ENCODE measurements around the gene RABGAP1.

RABGAP1 gene

GRCh38 chr9:123046406-123047195 is 105.8 kb downstream of the RABGAP1 start:
- DNase-seq (ENCODE audit: low read depth in 2 of 2) = no peak

DNA sequence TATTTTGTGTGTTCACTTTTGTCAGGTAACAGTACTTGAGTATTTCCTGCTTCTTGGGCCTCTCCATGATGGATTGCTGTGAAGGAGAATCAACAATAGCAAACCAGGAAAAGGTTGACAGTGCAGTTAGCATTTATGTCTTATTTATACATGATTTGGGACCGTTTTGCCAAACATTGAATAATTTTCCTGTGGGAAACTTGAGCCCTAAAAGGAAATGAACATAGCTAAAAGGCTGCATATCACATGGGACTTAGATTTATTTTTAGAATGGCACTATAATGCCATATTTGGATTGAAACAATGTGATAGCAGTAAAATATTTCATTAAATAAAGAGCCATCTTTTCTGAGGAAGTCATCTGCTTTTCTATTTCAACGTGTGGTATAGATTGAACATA is 107.9 kb downstream of the RABGAP1 start:
- DNase-seq (ENCODE audit: low read depth in 2 of 2) = no peak

GRCh38 chr9:123049589-123050222 is 108.9 kb downstream of the RABGAP1 start:
- no peak for DNase-seq (ENCODE audit: low read depth in 2 of 2)

DNA sequence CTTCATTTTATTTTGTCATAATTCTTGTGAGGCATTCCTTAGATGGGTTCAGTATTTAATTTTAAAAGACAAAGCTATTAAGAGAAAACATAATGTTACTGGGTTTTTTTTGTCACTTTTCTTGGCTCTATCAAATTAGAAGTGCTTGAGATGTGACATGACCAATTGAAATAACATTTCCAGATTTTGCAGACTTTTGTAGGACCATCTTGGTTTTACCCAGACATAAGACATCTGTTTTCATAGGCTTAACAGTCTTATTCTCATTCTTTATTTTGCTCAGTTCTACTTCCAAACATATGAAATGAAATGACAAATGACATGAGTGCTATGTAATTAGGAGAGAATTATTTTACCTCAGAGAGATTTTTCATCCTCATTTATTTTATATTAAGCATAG is 112.2 kb downstream of the RABGAP1 start:
- DNase-seq (ENCODE audit: low read depth in 2 of 2) = no peak

GRCh38 chr9:123053711-123054110 is 112.9 kb downstream of the RABGAP1 start:
- no peak for DNase-seq (ENCODE audit: low read depth in 2 of 2)

DNA sequence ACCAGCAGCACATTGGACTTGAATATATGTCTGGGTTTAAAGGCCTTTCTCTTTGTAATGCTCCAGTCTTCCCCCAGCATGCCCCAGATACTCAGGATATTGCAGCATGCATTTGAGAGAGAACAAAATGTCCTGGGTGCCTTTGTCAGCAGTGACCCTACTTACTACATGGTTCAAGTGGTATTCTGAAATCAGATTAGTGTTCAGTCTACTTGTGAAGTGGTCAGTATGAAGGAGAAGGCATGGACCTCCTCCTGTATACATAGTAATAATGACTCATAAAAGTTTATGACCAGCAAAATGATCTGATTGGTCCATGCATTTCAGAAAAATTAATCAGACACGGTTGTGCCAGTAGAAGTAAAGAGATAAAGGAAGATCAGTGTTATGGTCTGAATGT is 118.0 kb downstream of the RABGAP1 start:
- DNase-seq (ENCODE audit: low read depth in 2 of 2) = no peak

- no peak for DNase-seq (ENCODE audit: low read depth in 2 of 2)
Measured at GRCh38 chr9:123059472-123060220, 118.8 kb downstream of the RABGAP1 start.

GRCh38 chr9:123061216-123061615 is 120.4 kb downstream of the RABGAP1 start:
- DNase-seq (ENCODE audit: low read depth in 2 of 2) = no peak

- DNase-seq (ENCODE audit: low read depth in 2 of 2) = no peak
Measured at GRCh38 chr9:123062351-123063176, 121.7 kb downstream of the RABGAP1 start.

- no peak for DNase-seq (ENCODE audit: low read depth in 2 of 2)
Measured at GRCh38 chr9:123063177-123063598, 122.4 kb downstream of the RABGAP1 start.

GRCh38 chr9:123063896-123064295 is 123.1 kb downstream of the RABGAP1 start:
- DNase-seq (ENCODE audit: low read depth in 2 of 2) = no peak

DNA sequence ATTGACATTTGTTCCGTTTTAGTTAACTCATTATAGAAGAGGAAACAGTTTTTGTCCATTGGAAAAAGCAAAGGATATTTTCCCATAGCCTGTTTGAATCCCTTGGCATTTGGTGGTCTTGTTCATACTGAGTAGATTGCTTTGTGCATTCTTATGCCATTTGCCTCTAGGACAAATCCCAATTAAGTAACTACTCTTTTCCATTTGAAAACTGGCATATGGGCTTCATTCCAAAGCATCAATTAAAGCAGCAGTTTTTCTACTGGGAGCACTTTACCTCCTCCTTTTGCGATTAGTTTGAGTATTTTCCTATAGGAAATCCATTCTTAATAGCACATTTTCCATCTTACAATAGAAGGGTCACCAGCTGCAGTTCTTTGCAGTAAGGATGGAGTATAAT is 123.9 kb downstream of the RABGAP1 start:
- no peak for DNase-seq (ENCODE audit: low read depth in 2 of 2)

GRCh38 chr9:123065196-123065595 is 124.4 kb downstream of the RABGAP1 start:
- DNase-seq (ENCODE audit: low read depth in 2 of 2) = no peak

DNA sequence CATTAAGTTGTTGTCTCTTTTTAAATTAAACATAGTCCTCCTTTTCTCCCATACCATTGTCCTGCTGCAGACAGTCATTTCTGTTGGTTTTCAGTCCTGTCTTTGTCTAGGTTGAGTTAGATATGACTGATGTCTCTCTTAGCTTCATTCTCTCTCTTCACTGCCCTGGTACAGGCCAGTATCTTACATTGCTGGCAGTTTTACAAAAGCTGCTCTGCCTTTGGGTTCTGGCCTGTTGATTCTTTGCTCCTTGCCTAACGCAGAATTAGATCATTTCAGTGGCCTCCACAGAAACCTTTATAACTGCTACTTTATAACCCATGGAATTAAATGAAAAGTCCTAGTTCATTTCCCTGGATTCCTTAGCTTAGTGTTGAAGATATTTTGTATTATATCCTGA is 126.3 kb downstream of the RABGAP1 start:
- DNase-seq (ENCODE audit: low read depth in 2 of 2) = no peak

DNA sequence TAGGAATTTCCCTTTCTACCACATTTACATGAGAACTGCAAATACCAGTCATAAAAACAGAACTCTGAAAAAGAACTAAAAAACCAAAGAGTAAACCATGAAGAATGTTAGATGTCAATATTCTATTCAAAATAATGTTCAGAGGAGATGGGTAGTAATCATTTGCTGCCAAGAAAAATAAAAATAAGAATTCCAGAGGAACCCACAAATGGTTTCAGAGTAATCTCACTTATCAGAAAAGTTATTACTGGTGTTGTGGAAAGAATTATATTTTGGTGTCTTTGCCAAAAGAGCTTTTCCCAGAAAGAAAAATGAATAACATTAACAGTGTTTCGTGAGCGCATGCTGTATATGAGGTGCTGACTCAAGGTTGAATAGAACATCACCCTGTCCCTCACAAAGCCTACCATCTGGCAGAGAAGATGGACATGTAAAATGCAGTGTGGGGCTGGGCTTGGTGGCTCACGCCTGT is 128.2 kb downstream of the RABGAP1 start:
- no peak for DNase-seq (ENCODE audit: low read depth in 2 of 2)

DNA sequence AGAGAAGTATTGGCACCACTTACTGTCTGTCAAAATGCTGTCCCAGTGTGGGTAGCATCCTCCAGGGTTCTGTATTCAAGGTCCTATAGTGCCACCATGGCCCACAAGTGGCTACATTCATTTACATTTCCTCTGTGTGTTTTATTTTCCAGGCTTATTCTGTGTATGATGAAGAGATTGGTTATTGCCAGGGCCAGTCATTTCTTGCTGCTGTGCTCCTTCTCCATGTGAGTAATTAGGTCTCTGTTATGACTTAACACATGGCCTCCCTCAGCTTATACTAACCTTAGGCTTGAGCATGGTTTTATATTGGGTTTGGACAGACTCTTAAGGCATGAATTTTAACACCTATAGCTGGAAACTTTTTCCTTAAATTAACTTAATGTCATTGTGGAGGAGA is 129.4 kb downstream of the RABGAP1 start:
- no peak for DNase-seq (ENCODE audit: low read depth in 2 of 2)

DNA sequence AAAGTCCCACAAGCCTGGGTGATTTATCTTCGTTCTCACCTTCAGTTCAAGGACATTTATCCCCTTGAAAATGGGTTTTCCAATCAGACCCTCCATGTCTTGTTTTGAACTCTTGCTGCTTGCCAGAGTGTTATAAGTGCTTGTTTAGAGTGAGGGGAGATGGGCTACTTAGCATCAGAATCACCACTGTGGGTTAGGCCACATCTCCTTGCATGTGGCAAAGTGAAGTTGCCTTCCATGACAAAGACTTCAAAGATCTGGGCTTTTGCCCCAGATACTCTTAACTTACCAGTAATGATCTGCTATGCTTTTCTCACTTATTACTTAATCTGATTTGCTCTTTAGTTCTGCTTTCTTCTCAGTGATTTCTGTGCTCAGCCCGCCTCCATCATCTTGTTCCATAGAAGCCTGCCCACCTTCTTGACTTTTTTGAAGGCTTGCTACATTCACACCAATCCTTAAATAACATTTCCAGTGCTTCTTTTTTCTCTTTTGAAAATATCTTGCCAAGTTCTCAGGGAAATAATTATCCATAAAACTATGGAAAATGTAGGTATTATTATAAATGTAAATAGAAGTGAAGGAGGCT is 131.7 kb downstream of the RABGAP1 start:
- no peak for DNase-seq (ENCODE audit: low read depth in 2 of 2)

- DNase-seq (ENCODE audit: low read depth in 2 of 2) = no peak
Measured at GRCh38 chr9:123073441-123073840, 132.6 kb downstream of the RABGAP1 start.

GRCh38 chr9:123073991-123074422 is 133.2 kb downstream of the RABGAP1 start:
- DNase-seq (ENCODE audit: low read depth in 2 of 2) = no peak

- DNase-seq (ENCODE audit: low read depth in 2 of 2) = no peak
Measured at GRCh38 chr9:123074628-123075027, 133.8 kb downstream of the RABGAP1 start.

DNA sequence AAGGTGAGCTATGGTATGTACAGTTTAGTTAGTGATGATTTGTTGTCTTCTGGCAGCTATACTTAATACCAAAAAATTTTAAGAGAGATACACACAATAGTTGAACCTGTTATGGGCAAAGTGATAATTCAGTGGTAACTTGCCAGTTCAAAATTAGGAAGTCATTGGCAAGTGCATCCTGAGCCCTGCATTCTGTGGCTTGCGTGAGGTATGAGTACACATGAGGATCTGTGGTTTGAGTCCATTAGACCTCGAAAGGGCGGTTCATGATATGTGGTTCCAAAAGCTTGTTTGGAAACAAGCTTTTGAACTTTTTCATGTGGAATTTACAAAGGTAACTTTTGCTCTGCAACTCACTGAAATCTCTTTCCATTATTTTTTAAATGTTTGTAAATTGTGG is 139.6 kb downstream of the RABGAP1 start:
- no peak for DNase-seq (ENCODE audit: low read depth in 2 of 2)
